Measurements from ENCODE around the gene LGR4.

DNA sequence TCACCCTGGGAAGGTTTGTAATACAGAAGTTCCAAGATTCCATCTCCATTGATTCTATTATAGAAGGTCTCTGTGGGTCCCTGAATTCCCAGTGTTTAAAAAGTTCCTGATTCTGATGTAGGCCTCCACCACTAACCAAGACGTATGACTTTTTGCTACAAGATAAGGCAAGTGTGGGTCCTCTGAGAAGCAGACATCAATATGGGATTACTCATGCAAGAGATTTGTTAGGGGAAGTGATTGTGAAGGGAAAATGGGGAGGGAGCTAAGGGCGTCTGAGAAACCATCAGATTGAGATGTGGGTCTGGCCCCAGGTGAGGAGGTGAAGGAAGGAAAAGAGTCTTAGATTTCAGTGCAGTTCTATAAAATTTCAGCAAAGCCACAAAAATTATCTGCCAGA is 10.2 kb upstream of the LGR4 start:
- TF ChIP-seq, protein P1, sequence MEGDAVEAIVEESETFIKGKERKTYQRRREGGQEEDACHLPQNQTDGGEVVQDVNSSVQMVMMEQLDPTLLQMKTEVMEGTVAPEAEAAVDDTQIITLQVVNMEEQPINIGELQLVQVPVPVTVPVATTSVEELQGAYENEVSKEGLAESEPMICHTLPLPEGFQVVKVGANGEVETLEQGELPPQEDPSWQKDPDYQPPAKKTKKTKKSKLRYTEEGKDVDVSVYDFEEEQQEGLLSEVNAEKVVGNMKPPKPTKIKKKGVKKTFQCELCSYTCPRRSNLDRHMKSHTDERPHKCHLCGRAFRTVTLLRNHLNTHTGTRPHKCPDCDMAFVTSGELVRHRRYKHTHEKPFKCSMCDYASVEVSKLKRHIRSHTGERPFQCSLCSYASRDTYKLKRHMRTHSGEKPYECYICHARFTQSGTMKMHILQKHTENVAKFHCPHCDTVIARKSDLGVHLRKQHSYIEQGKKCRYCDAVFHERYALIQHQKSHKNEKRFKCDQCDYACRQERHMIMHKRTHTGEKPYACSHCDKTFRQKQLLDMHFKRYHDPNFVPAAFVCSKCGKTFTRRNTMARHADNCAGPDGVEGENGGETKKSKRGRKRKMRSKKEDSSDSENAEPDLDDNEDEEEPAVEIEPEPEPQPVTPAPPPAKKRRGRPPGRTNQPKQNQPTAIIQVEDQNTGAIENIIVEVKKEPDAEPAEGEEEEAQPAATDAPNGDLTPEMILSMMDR (IDR thresholded peaks at IDR 0.05) = no peak
- no peak for TF ChIP-seq POLR2AphosphoS5 (IDR thresholded peaks at IDR 0.05)
- TF ChIP-seq POLR2A (IDR thresholded peaks at IDR 0.05) = no peak
